Activated CD4-positive, CD25-positive, alpha-beta regulatory T cell (primary cell): ENCODE measurements around the gene F12.
"Not testable (repeated sequence)": the region's sequence is repeated elsewhere in the genome, so short reads cannot be mapped to it uniquely, and the experiment has no call there.

Experiments used
- DNase-seq, 4 experiments: peaks; one replicate each; lab custom pipeline; 2025; lab: John Stamatoyannopoulos, UW

The F12 gene

GRCh38 chr5:177368869-177369644 lies 40.3 kb downstream of the F12 start:
- no peak for DNase-seq

- DNase-seq = no peak
Measured at GRCh38 chr5:177367981-177368868, 41.1 kb downstream of the F12 start.

- no peak for DNase-seq
Measured at GRCh38 chr5:177367323-177367848, 42.0 kb downstream of the F12 start.

- DNase-seq = no peak
Measured at GRCh38 chr5:177366528-177367322, 42.6 kb downstream of the F12 start.

GRCh38 chr5:177365845-177366527 lies 43.4 kb downstream of the F12 start:
- DNase-seq = no peak

- DNase-seq = no peak
Measured at GRCh38 chr5:177364159-177364962, 45.0 kb downstream of the F12 start.

- no peak for DNase-seq
Measured at GRCh38 chr5:177363565-177363964, 45.8 kb downstream of the F12 start.

GRCh38 chr5:177362610-177363507 lies 46.5 kb downstream of the F12 start:
- peak in 3 of 4 experiments; percentile 15 to 37 (median 28) for DNase-seq

GRCh38 chr5:177362292-177362609 lies 47.1 kb downstream of the F12 start:
- DNase-seq = no peak

- DNase-seq = no peak
Measured at GRCh38 chr5:177361418-177362291, 47.7 kb downstream of the F12 start.

- DNase-seq = not testable (repeated sequence)
Measured at GRCh38 chr5:177360740-177361139, 48.6 kb downstream of the F12 start.

- DNase-seq = no peak
Measured at GRCh38 chr5:177359860-177360259, 49.5 kb downstream of the F12 start.

- DNase-seq = no peak
Measured at GRCh38 chr5:177359451-177359851, 49.9 kb downstream of the F12 start.

- DNase-seq = no peak
Measured at GRCh38 chr5:177358370-177358819, 51.0 kb downstream of the F12 start.

- peak in 3 of 4 experiments; percentile 39 to 57 (median 39) for DNase-seq
Measured at GRCh38 chr5:177357459-177358351, 51.7 kb downstream of the F12 start, which contains the start of gene RGS14. Gene RGS14 (plus strand): TSS chr5:177357924. CDS start chr5:177358025, 101 bp downstream.

GRCh38 chr5:177357146-177357458 lies 52.3 kb downstream of the F12 start:
- DNase-seq = no peak

GRCh38 chr5:177356746-177357145 lies 52.6 kb downstream of the F12 start:
- no peak for DNase-seq

- no peak for DNase-seq
Measured at GRCh38 chr5:177355868-177356168, 53.5 kb downstream of the F12 start.
